ENCODE measurements around the gene LSM7. TPM values are rescaled to one million over a fixed set of nuclear protein-coding genes. Genes with fewer than 3 reads are reported as not detected.

The LSM7 gene
- total RNA-seq, 1 experiment from 2014 or later = 152 TPM

DNA sequence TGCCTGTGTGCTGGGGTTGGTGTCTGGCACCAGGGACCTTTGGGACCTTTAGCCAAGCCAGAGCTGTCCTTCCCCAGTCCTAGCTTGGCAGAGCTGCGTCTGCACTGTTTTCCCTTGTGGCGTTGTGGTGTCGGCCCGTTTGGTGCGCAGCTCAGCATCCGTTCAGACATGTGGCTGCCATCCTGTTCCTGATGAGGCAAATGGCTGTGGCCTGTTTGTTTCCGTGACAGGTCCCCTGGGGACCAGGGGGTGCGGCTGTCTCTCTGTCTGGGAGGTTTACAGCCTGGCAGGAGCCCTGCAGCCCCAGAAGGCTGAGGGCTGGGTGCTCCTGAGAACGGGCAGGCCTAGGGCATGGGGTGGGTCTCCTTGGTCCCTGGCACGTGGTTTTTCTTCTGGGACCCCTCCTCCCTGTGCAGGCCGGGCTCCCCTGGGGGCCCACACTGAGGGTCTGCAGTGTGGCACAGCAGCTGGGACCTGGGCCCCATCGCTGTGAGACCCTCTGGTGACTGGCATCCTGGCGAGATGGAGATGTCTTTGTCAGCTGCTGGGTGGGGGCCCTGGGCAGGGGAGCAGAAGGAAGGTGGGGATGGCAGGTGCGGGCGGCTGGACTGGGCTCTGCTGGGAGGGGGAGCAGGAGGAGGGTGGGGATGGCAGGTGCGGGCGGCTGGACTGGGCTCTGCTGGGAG, 4.1 kb upstream of the LSM7 start:
- ChIA-PET POLR2A (ENCODE audit: low non-redundant PET) (no interaction called here), CTCF (no interaction called here)
- peak; percentile 36 for DNase-seq (ENCODE audit: low spot score)
- no peak overlapping the region for H3K4me3 ChIP-seq (ENCODE audit: low read depth, low read length, poor library complexity, severe bottlenecking)
- H3K4me1 ChIP-seq (ENCODE audit: insufficient read depth, low read length, poor library complexity, severe bottlenecking) = peaks cover 22% of the 10 kb centered on the region
- no TSS peak for BruUV-seq (replicated peaks)
- no peak overlapping the region for H3K27ac ChIP-seq (ENCODE audit: low read depth, low read length, poor library complexity, severe bottlenecking)
- H3K27me3 ChIP-seq (replicated peaks; ENCODE audit: insufficient read depth, low read depth, low read length, poor library complexity) = no peaks in the 10 kb centered on the region
- no peaks in the 10 kb centered on the region for H3K36me3 ChIP-seq (ENCODE audit: insufficient read depth, low read length, poor library complexity, severe bottlenecking)
- H3K9me3 ChIP-seq (ENCODE audit: low read depth, low read length, poor library complexity, severe bottlenecking) = no peaks in the 10 kb centered on the region
- intact Hi-C loops (cut with micrococcal nuclease; ENCODE audit: unreplicated experiment) = no loop called here
- TF ChIP-seq EZH2 (IDR thresholded peaks at IDR 0.05; ENCODE audit: borderline replicate concordance, low read depth, low read length, poor library complexity, severe bottlenecking) = no peak
- TF ChIP-seq, protein P1, sequence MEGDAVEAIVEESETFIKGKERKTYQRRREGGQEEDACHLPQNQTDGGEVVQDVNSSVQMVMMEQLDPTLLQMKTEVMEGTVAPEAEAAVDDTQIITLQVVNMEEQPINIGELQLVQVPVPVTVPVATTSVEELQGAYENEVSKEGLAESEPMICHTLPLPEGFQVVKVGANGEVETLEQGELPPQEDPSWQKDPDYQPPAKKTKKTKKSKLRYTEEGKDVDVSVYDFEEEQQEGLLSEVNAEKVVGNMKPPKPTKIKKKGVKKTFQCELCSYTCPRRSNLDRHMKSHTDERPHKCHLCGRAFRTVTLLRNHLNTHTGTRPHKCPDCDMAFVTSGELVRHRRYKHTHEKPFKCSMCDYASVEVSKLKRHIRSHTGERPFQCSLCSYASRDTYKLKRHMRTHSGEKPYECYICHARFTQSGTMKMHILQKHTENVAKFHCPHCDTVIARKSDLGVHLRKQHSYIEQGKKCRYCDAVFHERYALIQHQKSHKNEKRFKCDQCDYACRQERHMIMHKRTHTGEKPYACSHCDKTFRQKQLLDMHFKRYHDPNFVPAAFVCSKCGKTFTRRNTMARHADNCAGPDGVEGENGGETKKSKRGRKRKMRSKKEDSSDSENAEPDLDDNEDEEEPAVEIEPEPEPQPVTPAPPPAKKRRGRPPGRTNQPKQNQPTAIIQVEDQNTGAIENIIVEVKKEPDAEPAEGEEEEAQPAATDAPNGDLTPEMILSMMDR (conservative IDR thresholded peaks at IDR 0.05; ENCODE audit: low read depth, low read length) = no peak

DNA sequence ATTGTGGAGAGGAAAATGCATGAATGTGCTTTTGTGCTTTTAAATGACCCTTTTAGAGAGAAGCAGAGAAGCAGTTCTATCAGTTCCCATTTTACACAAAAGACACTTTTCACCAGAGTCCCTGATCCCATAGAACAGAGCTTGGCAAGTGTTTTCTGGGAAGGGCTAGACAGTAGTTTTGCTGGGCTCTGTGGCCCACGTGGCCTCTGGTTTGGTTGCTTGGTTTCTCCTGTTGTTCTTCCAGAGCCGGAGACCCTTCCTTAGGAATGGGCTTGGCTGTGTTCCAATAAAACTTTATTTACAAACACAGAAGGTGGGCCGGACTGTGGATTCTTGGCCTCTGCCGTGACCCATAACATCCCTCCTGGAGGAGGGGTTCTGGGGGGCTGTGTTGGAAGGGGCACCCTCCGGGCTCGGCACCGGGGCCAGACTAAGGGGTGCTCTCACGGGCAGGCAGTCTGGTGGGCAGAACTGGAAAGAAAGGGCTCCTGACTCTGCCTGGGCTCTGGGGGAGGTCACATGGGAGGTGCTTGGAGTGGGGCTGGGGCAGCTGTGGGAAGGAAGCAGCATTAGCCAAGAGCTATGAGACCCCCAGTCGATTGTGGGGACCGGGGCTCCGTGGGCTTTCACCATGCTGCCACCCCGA, 3.3 kb upstream of the LSM7 start:
- Histone ChIP-seq H3K27ac (ENCODE audit: low read depth, low read length, poor library complexity, severe bottlenecking) (no peak overlapping the region), H3K36me3 (ENCODE audit: insufficient read depth, low read length, poor library complexity, severe bottlenecking) (no peaks in the 10 kb centered on the region), H3K4me3 (ENCODE audit: low read depth, low read length, poor library complexity, severe bottlenecking) (no peak overlapping the region), H3K27me3 (replicated peaks; ENCODE audit: insufficient read depth, low read depth, low read length, poor library complexity) (no peaks in the 10 kb centered on the region), H3K9me3 (ENCODE audit: low read depth, low read length, poor library complexity, severe bottlenecking) (no peaks in the 10 kb centered on the region), H3K4me1 (ENCODE audit: insufficient read depth, low read length, poor library complexity, severe bottlenecking) (peaks cover 29% of the 10 kb centered on the region)
- no peak for TF ChIP-seq EZH2 (IDR thresholded peaks at IDR 0.05; ENCODE audit: borderline replicate concordance, low read depth, low read length, poor library complexity, severe bottlenecking)
- TF ChIP-seq, protein P1 (conservative IDR thresholded peaks at IDR 0.05; ENCODE audit: low read depth, low read length) = no peak
- intact Hi-C loops (cut with micrococcal nuclease; ENCODE audit: unreplicated experiment) = no loop called here
- ChIA-PET POLR2A (ENCODE audit: low non-redundant PET) (interaction anchor here (0.7 kb wide), 1 partner anchor 32 kb away, joined by 5 read pairs; no protein-coding TSS in a partner anchor), CTCF (no interaction called here)
- no TSS peak for BruUV-seq (replicated peaks)
- DNase-seq (ENCODE audit: low spot score) = no peak

DNA sequence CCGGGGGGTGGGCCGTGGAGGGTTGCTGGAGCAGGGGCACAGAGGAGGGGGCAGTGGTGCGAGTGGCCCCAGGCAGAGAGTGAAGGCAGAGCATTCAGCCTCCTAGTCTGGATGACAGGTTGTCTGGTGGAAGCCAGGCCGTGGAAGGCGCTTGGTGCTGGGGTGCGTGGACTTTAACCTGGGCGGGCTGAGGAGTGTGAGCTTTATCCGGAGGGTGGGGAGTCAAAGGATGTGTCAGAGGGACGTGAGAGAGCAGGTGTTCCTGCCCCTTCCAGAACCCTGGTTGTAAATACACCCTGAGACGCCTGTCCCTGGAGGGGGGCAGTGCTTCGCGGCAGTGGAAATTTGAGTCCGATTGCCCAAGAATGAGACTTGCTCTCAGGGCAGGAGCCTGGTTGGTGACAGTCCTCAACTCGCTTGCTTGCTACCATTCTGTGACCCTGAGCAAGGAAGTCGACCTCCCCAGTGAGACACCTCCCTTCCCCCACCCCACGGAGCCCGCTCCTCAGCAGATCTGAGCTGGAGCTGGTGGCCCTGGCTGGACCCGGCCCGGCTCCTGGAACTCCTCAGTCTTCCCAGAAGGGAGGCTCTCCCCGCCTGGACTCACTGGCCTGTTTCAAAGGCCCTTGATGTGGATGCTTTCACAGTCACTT, 2.4 kb upstream of the LSM7 start:
- ChIA-PET CTCF (no interaction called here), POLR2A (ENCODE audit: low non-redundant PET) (interaction anchor here (0.7 kb wide), 1 partner anchor 33 kb away, joined by 5 read pairs; no protein-coding TSS in a partner anchor)
- Histone ChIP-seq H3K4me3 (ENCODE audit: low read depth, low read length, poor library complexity, severe bottlenecking) (no peak overlapping the region), H3K4me1 (ENCODE audit: insufficient read depth, low read length, poor library complexity, severe bottlenecking) (peaks cover 29% of the 10 kb centered on the region), H3K36me3 (ENCODE audit: insufficient read depth, low read length, poor library complexity, severe bottlenecking) (no peaks in the 10 kb centered on the region), H3K27me3 (replicated peaks; ENCODE audit: insufficient read depth, low read depth, low read length, poor library complexity) (no peaks in the 10 kb centered on the region), H3K9me3 (ENCODE audit: low read depth, low read length, poor library complexity, severe bottlenecking) (no peaks in the 10 kb centered on the region), H3K27ac (ENCODE audit: low read depth, low read length, poor library complexity, severe bottlenecking) (no peak overlapping the region)
- no peak for TF ChIP-seq EZH2 (IDR thresholded peaks at IDR 0.05; ENCODE audit: borderline replicate concordance, low read depth, low read length, poor library complexity, severe bottlenecking)
- TF ChIP-seq, protein P1 (conservative IDR thresholded peaks at IDR 0.05; ENCODE audit: low read depth, low read length) = no peak
- BruUV-seq (replicated peaks) = no TSS peak
- no peak for DNase-seq (ENCODE audit: low spot score)
- intact Hi-C loops (cut with micrococcal nuclease; ENCODE audit: unreplicated experiment) = no loop called here
